MM.1S (cell line): ENCODE measurements around the gene CDK5RAP2.

Source experiments
- DNase-seq: peaks from one replicate; pipeline ENCODE4 v3.0.0-alpha.2; 2015
- H2AFZ ChIP-seq: fragments of 300-600 bp; sonication (generic); 2 replicates; pipeline ENCODE4 v1.6.0; 2016; ENCODE audit warnings: antibody characterized with exemption, low read length
- H3F3A ChIP-seq: fragments of 300-600 bp; sonication (generic); 2 replicates; pipeline ENCODE4 v1.6.1; 2016; ENCODE audit warnings: mild to moderate bottlenecking, antibody characterized with exemption, low read length, moderate library complexity, mixed read lengths; ENCODE audit not compliant: insufficient read depth
- H3K27ac ChIP-seq: fragments of 300-600 bp; sonication (generic); 2 replicates; pipeline ENCODE4 v1.5.1; 2016; ENCODE audit warnings: mild to moderate bottlenecking, low read length
- H3K27me3 ChIP-seq: fragments of 300-600 bp; sonication (generic); replicated peaks from 2 replicates; pipeline ENCODE4 v1.6.0; 2016; ENCODE audit warnings: low read length; ENCODE audit not compliant: insufficient read depth
- H3K36me3 ChIP-seq: fragments of 300-600 bp; sonication (generic); replicated peaks from 2 replicates; pipeline ENCODE4 v1.6.1; 2016; ENCODE audit warnings: mild to moderate bottlenecking, low read length, mixed read lengths; ENCODE audit not compliant: insufficient read depth
- H3K4me1 ChIP-seq: fragments of 300-600 bp; sonication (generic); 2 replicates; pipeline ENCODE4 v1.6.1; 2016; ENCODE audit warnings: low read length, mixed read lengths
- H3K4me2 ChIP-seq: fragments of 300-600 bp; sonication (generic); 2 replicates; pipeline ENCODE4 v1.6.0; 2016; ENCODE audit warnings: low read depth, low read length
- H3K4me3 ChIP-seq: fragments of 300-600 bp; sonication (generic); 2 replicates; pipeline ENCODE4 v1.5.1; 2016; ENCODE audit warnings: low read length, mixed read lengths
- H3K79me2 ChIP-seq: fragments of 300-600 bp; sonication (generic); 2 replicates; pipeline ENCODE4 v1.6.1; 2016; ENCODE audit warnings: mixed run types, low read length, mixed read lengths
- H3K9ac ChIP-seq: fragments of 300-600 bp; sonication (generic); 2 replicates; pipeline ENCODE4 v1.6.1; 2016; ENCODE audit warnings: low read length, mixed read lengths
- H3K9me2 ChIP-seq: fragments of 300-600 bp; sonication (generic); replicated peaks from 2 replicates; pipeline ENCODE4 v1.6.1; 2016; ENCODE audit warnings: mild to moderate bottlenecking, low read length, mixed read lengths; ENCODE audit not compliant: insufficient read depth
- H3K9me3 ChIP-seq: fragments of 300-600 bp; sonication (generic); replicated peaks from 2 replicates; pipeline ENCODE4 v1.6.1; 2016; ENCODE audit warnings: mild to moderate bottlenecking, low read length, mixed read lengths; ENCODE audit not compliant: insufficient read depth
- H4K20me1 ChIP-seq: fragments of 300-600 bp; sonication (generic); 2 replicates; pipeline ENCODE4 v1.6.1; 2016; ENCODE audit warnings: mild to moderate bottlenecking, low read length, moderate library complexity, mixed read lengths; ENCODE audit not compliant: insufficient read depth
- CTCF ChIP-seq: fragments of 300-600 bp; sonication (generic); IDR thresholded peaks from 2 replicates; pipeline ENCODE4 v1.5.1; 2016; ENCODE audit warnings: antibody characterized with exemption, low read length, mixed read lengths
- EZH2 ChIP-seq: fragments of 300-600 bp; sonication (generic); optimal IDR thresholded peaks from 2 replicates; pipeline ENCODE3; 2017; ENCODE audit warnings: low read depth, mild to moderate bottlenecking, antibody characterized with exemption, low read length, mixed read lengths
- EZH2phosphoT487 ChIP-seq: fragments of 300-600 bp; sonication (generic); IDR thresholded peaks from 2 replicates; pipeline ENCODE4 v1.6.1; 2018; ENCODE audit warnings: antibody characterized with exemption, low read length

CDK5RAP2 gene

GRCh38 chr9:120514405-120514804, 65.6 kb downstream of the CDK5RAP2 start:
- Histone ChIP-seq H3K4me2 (no peak overlapping the region), H3F3A (no peaks in the 10 kb centered on the region), H3K36me3 (peaks cover 13% of the 10 kb centered on the region; the same call in 1 of the 2 replicates), H3K9me2 (no peaks in the 10 kb centered on the region), H3K27ac (no peak overlapping the region), H3K79me2 (peaks cover 11% of the 10 kb centered on the region), H3K9me3 (no peaks in the 10 kb centered on the region), H3K4me1 (no peaks in the 10 kb centered on the region), H4K20me1 (no peaks in the 10 kb centered on the region), H3K27me3 (no peaks in the 10 kb centered on the region), H3K4me3 (no peak overlapping the region), H2AFZ (no peak overlapping the region), H3K9ac (no peak overlapping the region)
- TF ChIP-seq CTCF (no peak), EZH2 (no peak), EZH2phosphoT487 (no peak)
- no peak for DNase-seq

DNA sequence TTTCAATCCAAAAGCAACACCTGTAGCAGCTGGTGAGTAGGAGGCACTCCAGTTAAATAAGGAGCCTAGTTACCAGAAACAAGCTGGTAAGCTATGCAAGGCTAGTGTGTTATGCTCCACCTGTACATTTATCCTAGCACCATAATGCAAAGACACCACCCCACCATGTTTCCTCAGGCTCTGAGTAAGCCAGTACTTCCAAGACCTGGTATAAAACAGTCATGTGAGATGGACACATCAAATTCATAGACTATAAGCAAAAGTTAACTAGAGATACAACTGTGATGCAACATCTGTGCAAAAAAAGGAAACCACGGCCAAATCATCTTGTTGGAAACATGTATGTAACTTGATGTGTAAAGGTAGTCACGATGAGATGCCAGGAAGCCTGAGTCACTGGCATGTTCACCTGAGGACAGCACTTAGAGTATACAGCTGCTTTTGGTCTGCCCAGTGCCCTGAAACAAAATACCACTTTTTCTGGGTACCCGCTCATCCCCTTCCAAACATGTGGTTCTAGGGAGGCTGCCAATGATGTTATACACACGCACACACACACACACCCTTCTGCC, 66.1 kb downstream of the CDK5RAP2 start:
- Histone ChIP-seq H3K9me3 (no peaks in the 10 kb centered on the region), H3K4me1 (no peaks in the 10 kb centered on the region), H3K79me2 (peaks cover 11% of the 10 kb centered on the region), H3K4me2 (no peak overlapping the region), H3K36me3 (peaks cover 13% of the 10 kb centered on the region; the same call in 1 of the 2 replicates), H3K9ac (no peak overlapping the region), H3K4me3 (no peak overlapping the region), H3F3A (no peaks in the 10 kb centered on the region), H2AFZ (no peak overlapping the region), H3K27ac (no peak overlapping the region), H4K20me1 (no peaks in the 10 kb centered on the region), H3K9me2 (no peaks in the 10 kb centered on the region), H3K27me3 (no peaks in the 10 kb centered on the region)
- DNase-seq, result no peak
- TF ChIP-seq EZH2 (no peak), CTCF (no peak), EZH2phosphoT487 (no peak)

GRCh38 chr9:120510816-120511215, 69.2 kb downstream of the CDK5RAP2 start:
- H3K9ac ChIP-seq, result no peak overlapping the region
- no peak for DNase-seq
- peaks cover 7% of the 10 kb centered on the region; the same call in 1 of the 2 replicates for H3K36me3 ChIP-seq
- no peaks in the 10 kb centered on the region for H4K20me1 ChIP-seq
- H3K4me3 ChIP-seq, result no peak overlapping the region
- no peak overlapping the region for H2AFZ ChIP-seq
- no peaks in the 10 kb centered on the region for H3K27me3 ChIP-seq
- no peaks in the 10 kb centered on the region for H3F3A ChIP-seq
- no peak overlapping the region for H3K27ac ChIP-seq
- no peaks in the 10 kb centered on the region for H3K9me2 ChIP-seq
- peaks cover 15% of the 10 kb centered on the region for H3K79me2 ChIP-seq
- H3K4me1 ChIP-seq, result no peaks in the 10 kb centered on the region
- H3K9me3 ChIP-seq, result no peaks in the 10 kb centered on the region
- H3K4me2 ChIP-seq, result no peak overlapping the region
- TF ChIP-seq CTCF (no peak), EZH2 (no peak), EZH2phosphoT487 (no peak)
